Tibial nerve (tissue), 4 donors: ENCODE results near the gene RPS14. TPM values are rescaled to one million over a fixed set of nuclear protein-coding genes. Genes with fewer than 3 reads are reported as not detected.

Experiments
- DNase-seq, 2 donors: peaks; one replicate each; pipeline ENCODE4 v3.0.0-alpha.2; 2019; ENCODE audit warnings: low spot score in 2 of 2
- H3K27ac ChIP-seq, 4 donors: fragments of 200-600 bp; sonication (generic) in 3 of 4; one replicate each; pipeline ENCODE4 v1.5.1; 2017 to 2019; ENCODE audit warnings: mild to moderate bottlenecking in 1 of 4
- H3K27me3 ChIP-seq, 2 donors: fragments of 200-600 bp; sonication (generic) in 1 of 2; one replicate each; pipeline versions ENCODE4 v1.5.1 to v1.6.0; 2017 to 2019
- H3K36me3 ChIP-seq, 3 donors: fragments of 200-600 bp; sonication (generic); one replicate each; pipeline ENCODE4 v1.5.1; 2018 to 2019
- H3K4me1 ChIP-seq, 4 donors: fragments of 200-600 bp; sonication (generic) in 3 of 4; one replicate each; pipeline ENCODE4 v1.5.1; 2017 to 2019
- H3K4me3 ChIP-seq, 4 donors: fragments of 200-600 bp; sonication (generic) in 3 of 4; one replicate each; pipeline ENCODE4 v1.5.1; 2017 to 2019; ENCODE audit warnings: mild to moderate bottlenecking in 1 of 4, moderate library complexity in 1 of 4
- H3K9me3 ChIP-seq, 4 donors: fragments of 200-600 bp; sonication (generic) in 3 of 4; one replicate each; pipeline ENCODE4 v1.5.1; 2017 to 2019
- CTCF ChIP-seq, 5 experiments: fragments of 200-600 bp in 3 of 5; fragments of 450-650 bp in 2 of 5; sonication (generic) in 3 of 5; IDR thresholded peaks; one replicate each; pipeline ENCODE4 v1.5.1; 2016 to 2019; ENCODE audit warnings: antibody characterized with exemption in 5 of 5, mild to moderate bottlenecking in 3 of 5, moderate library complexity in 2 of 5
- EP300 ChIP-seq, 2 donors: sonication (generic); formaldehyde crosslinking; IDR thresholded peaks; one replicate each; pipeline ENCODE4 v1.6.1; 2017; ENCODE audit warnings: antibody characterized with exemption in 2 of 2, mild to moderate bottlenecking in 1 of 2
- POLR2A ChIP-seq, 2 donors: fragments of 450-650 bp; IDR thresholded peaks; one replicate each; pipeline ENCODE4 v1.6.1; 2017; ENCODE audit warnings: antibody characterized with exemption in 2 of 2, mild to moderate bottlenecking in 2 of 2, moderate library complexity in 2 of 2
- WGBS, 2 donors: methylation state at CpG; one replicate each; pipeline ENCODE4 v1.1.5; 2018; 5-methylcytosine and 5-hydroxymethylcytosine counted together
- total RNA-seq, 4 donors: library from RNA; depleted of rRNA; stranded (reverse); fragments of >200 nt; gene quantifications; one replicate each; pipeline ENCODE4 v1.1.0, GENCODE V29; 2016

The RPS14 gene
- total RNA-seq, 4 donors from 2014 or later: 2,328 to 3,623 (median 2,710) TPM

- Histone ChIP-seq H3K36me3 (no peaks in the 10 kb centered on the region), H3K9me3 (no peaks in the 10 kb centered on the region), H3K27me3 (no peaks in the 10 kb centered on the region), H3K4me3 (no peak overlapping the region), H3K27ac (peak overlapping the region; percentile 94 to 100 (median 98)), H3K4me1 (peaks cover 5 to 86% (median 57%) of the 10 kb centered on the region in 4 donors)
- TF ChIP-seq EP300 (IDR thresholded peaks at IDR 0.05) (no peak), CTCF (IDR thresholded peaks at IDR 0.05) (no peak), POLR2A (IDR thresholded peaks at IDR 0.05) (no peak)
- no peak for DNase-seq
- 49 to 56% methylated on average over 2 of the region's 2 CpGs for WGBS, 2 donors
Observed at GRCh38 chr5:150490296-150490669, 40.7 kb upstream of the RPS14 start.

GRCh38 chr5:150489360-150490295 is 40.1 kb upstream of the RPS14 start:
- WGBS, 2 donors: 21 to 27% methylated on average over 9 of the region's 9 CpGs
- no peak for DNase-seq
- H3K9me3 ChIP-seq: no peaks in the 10 kb centered on the region
- H3K36me3 ChIP-seq: no peaks in the 10 kb centered on the region
- H3K27me3 ChIP-seq: no peaks in the 10 kb centered on the region
- H3K4me1 ChIP-seq: peaks cover 5 to 89% (median 60%) of the 10 kb centered on the region in 4 donors
- TF ChIP-seq CTCF (IDR thresholded peaks at IDR 0.05): no peak
- no peak for TF ChIP-seq EP300 (IDR thresholded peaks at IDR 0.05)
- TF ChIP-seq POLR2A (IDR thresholded peaks at IDR 0.05): no peak
- H3K4me3 ChIP-seq: no peak overlapping the region
- H3K27ac ChIP-seq: peak overlapping the region; percentile 94 to 100 (median 98)

GRCh38 chr5:150488519-150489359 is 39.2 kb upstream of the RPS14 start:
- Histone ChIP-seq H3K4me1 (peaks cover 5 to 82% (median 61%) of the 10 kb centered on the region in 4 donors), H3K27ac (peak overlapping the region; percentile 94 to 100 (median 98)), H3K9me3 (no peaks in the 10 kb centered on the region), H3K36me3 (no peaks in the 10 kb centered on the region), H3K4me3 (peak overlapping the region in 1 of 4 donors; percentile 100), H3K27me3 (no peaks in the 10 kb centered on the region)
- DNase-seq: peak; percentile 55 to 57
- TF ChIP-seq CTCF (IDR thresholded peaks at IDR 0.05): no peak
- no peak for TF ChIP-seq POLR2A (IDR thresholded peaks at IDR 0.05)
- TF ChIP-seq EP300 (IDR thresholded peaks at IDR 0.05): peak in 1 of 2 donors; percentile 40
- WGBS, 2 donors: 9 to 16% methylated on average over 11 of the region's 11 CpGs

GRCh38 chr5:150487199-150488061 is 37.9 kb upstream of the RPS14 start:
- H3K27me3 ChIP-seq: no peaks in the 10 kb centered on the region
- peak in 1 of 5 experiments; percentile 16 for TF ChIP-seq CTCF (IDR thresholded peaks at IDR 0.05)
- TF ChIP-seq POLR2A (IDR thresholded peaks at IDR 0.05): no peak
- no peak for TF ChIP-seq EP300 (IDR thresholded peaks at IDR 0.05)
- WGBS, 2 donors: 25 to 26% methylated on average over 10 of the region's 10 CpGs
- peak overlapping the region; percentile 94 to 100 (median 98) for H3K27ac ChIP-seq
- no peaks in the 10 kb centered on the region for H3K9me3 ChIP-seq
- H3K4me1 ChIP-seq: peaks cover 5 to 69% (median 58%) of the 10 kb centered on the region in 4 donors
- peak overlapping the region; percentile 82 to 100 (median 95) for H3K4me3 ChIP-seq
- peak in 1 of 2 donors; percentile 53 for DNase-seq
- no peaks in the 10 kb centered on the region for H3K36me3 ChIP-seq
